GM11168 (cell line): Measurements from ENCODE around the gene TCEANC2.

ENCODE experiments used
- in situ Hi-C: fragments of 300-500 bp; cut with MboI; formaldehyde crosslinking; loops from one replicate; pipeline ENCODE4 v1.12.0; 2022; ENCODE audit warnings: low sequenced_read_pairs; ENCODE audit not compliant: unreplicated experiment

The TCEANC2 gene

DNA sequence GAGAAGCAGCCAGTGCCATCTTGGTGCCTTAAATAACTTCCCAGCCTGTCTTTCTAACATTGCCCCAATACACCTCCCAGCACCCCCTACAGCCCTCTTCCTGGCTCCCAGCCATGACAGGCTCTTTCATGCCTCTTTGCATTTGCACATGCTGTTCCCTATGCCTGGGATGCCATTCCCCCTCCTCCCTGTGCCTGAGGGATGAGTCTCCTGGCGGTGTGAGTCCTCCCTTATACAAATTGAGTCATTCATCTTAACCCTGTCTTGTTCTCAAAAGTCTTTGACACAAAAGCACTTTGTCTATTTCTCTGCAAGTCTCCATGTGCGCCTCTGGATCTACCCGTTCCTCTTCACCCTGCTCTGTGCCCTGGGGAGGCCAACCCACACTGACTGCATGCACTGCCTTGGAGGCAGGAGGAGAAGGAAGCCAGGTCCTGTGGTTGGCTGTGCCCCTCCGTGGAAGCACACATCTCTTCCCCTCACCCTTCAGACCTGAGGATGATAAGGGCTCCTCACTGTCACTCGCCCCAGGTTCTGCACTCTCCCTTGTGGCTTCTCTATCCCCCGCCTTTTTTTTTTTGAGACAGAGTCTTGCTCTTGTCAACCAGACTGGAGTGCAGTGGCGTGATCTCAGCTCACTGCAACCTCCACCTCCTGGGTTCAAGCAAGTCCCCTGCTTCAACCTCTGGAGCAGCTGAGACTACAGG, 74.3 kb downstream of the TCEANC2 start:
- in situ Hi-C loops: loop anchor here (10.0 kb wide), 1 partner anchor 367 kb away; no protein-coding TSS in a partner anchor

- in situ Hi-C loops: loop anchor here (10.0 kb wide), 1 partner anchor 365 kb away; no protein-coding TSS in a partner anchor
Observed at GRCh38 chr1:54129858-54130257, 76.5 kb downstream of the TCEANC2 start.

- in situ Hi-C loops: no loop called here
Observed at GRCh38 chr1:54131419-54131818, 78.0 kb downstream of the TCEANC2 start.

DNA sequence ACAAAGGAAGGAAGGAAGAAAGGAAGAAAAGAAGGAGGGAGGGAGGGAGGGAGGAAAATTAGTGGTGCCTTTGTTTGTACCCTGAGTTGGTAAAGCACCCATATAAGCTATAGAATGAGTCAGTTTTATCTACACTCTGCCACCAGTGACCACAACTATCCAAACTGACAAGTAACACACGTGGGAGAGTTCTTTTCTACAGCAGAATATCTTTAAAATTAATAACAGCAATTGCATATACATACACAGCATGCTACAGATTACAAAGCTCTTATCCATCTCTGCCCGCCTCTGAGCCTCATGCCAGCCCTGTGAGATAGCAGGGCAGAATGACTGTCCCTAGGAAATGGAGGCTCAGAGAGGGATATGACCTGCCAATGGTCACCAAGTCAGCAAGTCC, 79.1 kb downstream of the TCEANC2 start:
- in situ Hi-C loops: no loop called here

- in situ Hi-C loops: no loop called here
Observed at GRCh38 chr1:54134295-54134694, 80.9 kb downstream of the TCEANC2 start.

GRCh38 chr1:54135436-54136120, 82.2 kb downstream of the TCEANC2 start:
- in situ Hi-C loops: no loop called here

GRCh38 chr1:54136269-54136896, 83.0 kb downstream of the TCEANC2 start:
- in situ Hi-C loops: no loop called here

DNA sequence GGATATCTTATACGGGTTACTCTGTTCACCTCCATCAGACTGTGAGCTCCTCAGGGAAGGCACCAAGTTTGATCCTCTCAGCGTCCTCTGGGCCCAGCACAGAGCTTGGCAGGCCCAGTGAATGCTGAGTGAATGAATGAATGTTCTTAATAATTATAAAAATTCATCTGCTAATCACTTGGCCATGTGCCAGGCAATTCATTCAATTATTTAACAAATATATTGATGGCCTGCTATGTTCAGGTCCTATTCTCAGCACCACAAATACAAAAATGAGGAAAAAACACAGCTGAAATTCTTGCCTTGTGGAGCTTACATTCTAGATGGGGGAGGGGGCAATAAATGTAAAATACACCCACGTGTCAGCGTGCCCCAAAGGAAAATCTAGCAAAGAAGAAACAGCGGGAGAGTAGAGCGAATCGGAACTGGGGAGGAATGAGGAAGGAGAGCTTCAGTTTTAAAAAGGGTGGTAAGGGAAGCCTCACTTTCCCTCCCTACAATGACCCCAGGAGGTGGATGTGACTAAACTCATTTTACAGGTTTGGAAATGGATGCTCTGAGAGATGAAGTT, 83.6 kb downstream of the TCEANC2 start:
- in situ Hi-C loops: no loop called here

DNA sequence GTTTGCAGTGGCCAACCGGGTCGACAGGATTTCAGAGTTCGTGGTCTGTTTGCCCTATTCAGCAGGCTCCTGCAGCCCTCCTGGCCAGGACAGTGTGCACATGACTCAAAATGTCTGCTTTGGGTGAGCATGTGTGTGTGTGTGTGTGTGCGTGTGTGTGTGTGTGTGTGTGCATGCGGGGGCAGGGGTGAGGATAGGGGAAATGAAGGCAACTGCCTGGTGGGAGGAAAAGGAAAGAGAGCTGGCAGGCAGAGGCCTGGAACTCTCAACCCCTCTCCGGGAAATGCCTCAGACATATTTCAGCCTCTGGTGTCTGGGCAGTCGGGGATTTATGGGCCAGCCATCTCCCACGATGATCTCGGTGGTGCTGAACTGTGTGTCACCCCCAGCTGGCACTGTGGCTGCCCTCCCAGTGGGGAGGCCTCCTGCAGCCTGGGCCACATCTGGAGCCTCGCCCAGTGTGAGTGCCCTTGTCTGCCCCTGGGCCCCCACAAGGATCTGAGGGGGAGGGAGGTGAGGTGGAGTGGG, 84.2 kb downstream of the TCEANC2 start:
- in situ Hi-C loops: no loop called here

- in situ Hi-C loops: no loop called here
Observed at GRCh38 chr1:54138994-54139393, 85.6 kb downstream of the TCEANC2 start.

GRCh38 chr1:54139711-54140110, 86.3 kb downstream of the TCEANC2 start:
- in situ Hi-C loops: no loop called here

DNA sequence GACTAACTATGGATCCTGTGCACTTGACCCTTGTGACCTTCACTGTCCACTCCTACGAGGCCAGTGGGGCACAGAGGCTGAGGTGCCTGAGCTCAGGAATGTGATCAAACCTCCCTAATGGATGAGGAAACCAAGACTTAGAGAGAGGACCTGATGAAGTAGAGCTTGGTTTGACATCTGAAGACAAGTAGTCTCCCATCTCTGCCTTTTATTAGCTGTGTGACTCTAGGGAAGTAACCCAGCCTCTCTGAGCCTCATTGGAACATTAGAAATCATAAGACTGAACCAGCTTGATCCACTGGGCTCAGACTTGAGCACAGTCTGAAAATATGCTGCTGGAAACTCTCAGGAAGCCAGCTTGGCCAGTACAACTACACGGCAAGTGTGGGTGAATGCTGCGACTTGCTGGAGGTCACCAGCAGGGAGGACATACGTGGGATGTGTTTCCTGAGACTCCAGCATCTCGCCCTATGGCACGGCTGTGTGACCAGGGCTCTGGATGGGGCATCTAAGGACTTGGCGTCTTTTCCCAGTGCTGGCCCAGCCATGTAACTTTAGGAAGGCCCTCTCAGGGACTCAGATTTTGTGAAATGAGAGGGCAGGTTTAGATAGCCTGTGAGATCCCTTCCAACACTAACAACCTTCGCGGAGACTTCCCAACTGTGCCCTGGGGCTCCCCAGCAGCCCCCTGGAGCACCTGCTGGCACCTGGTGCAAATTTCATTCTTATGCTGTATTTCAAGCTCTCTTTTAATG, 88.9 kb downstream of the TCEANC2 start:
- in situ Hi-C loops: no loop called here

GRCh38 chr1:54144366-54144765, 91.0 kb downstream of the TCEANC2 start:
- in situ Hi-C loops: no loop called here

GRCh38 chr1:54149734-54150133, 96.3 kb downstream of the TCEANC2 start:
- in situ Hi-C loops: no loop called here

DNA sequence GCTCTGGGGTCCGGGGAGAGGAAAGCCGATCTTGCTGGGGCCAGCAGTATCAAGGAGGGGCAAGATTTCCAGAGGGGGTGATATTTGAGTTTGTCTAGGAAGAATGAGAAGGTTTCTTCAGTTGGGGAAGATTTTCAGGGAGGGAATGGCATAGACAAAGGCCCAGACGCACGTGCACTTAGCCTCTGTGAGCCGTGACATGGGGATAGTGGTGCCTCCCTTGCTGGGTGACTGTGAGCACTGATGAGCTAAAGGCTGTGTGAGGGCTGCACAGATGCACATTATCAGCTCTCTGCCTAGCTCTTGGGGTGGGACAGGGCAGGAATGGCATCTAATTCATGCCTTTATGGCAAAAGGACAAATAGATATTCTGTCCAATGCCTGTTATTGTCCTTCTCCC, 97.6 kb downstream of the TCEANC2 start:
- in situ Hi-C loops: no loop called here

DNA sequence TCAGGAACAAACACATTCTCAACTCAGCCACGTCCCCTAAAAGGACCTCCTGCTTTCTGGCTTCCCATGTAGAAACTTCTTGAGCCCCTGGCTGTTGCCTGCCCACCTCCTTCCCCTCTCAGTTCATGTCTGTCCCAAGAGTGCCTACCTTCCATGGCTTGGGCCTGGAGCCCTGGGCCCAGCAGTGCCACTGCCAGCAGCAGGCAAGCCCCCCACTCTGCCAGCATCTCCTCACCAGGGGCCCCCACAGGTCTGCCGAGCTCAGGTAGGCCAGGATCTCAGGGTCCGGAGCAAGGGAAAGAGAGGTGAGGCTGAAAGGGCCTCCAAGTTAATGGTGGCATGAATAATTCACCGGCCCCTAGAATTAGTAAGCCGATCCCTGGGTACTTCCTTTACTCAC, 99.3 kb downstream of the TCEANC2 start, which contains the start of gene CDCP2:
CDCP2 (minus strand) TSS at position 305 of the 400 bp plus-strand sequence; CDS start at position 227, 78 bp downstream.
- in situ Hi-C loops: no loop called here

GRCh38 chr1:54153535-54154439, 100.4 kb downstream of the TCEANC2 start:
- in situ Hi-C loops: no loop called here
